Measurements from ENCODE around the gene PRIM2. TPM values are rescaled to one million over a fixed set of nuclear protein-coding genes. Genes with fewer than 3 reads are reported as not detected.
"Not testable (repeated sequence)": the region's sequence is repeated elsewhere in the genome, so short reads cannot be mapped to it uniquely, and the experiment has no call there.

The PRIM2 gene
- total and polyA plus RNA-seq, 8 donors = 1.6 to 7.2 (median 3.3) TPM

DNA sequence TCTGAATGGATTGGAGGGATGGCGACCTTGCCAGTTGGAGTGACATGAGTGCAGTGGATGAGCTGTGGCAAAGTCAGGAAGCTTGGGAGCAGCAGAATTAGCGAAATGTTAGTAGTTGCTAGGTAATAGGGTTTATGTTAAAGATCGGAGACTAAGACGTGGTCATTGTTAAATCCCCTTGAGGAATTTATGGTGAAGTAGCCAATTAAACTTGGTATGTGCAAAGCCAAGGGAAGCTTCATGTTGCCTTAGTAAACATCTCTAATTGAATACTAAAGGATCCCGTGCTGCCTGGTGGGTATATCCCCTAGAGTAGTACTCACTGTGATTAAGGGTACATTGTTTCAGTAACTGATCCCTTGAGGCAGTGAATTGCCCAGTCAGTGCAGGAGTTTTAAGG, 106.0 kb downstream of the PRIM2 start:
- whole genome bisulfite sequencing, 2 donors = 94 to 95% methylated on average over 5 of the region's 5 CpGs
- intact Hi-C loops (cut with DNase I) = no loop called here
- no peaks in the 10 kb centered on the region for H3K4me1 ChIP-seq
- H3K9me3 ChIP-seq = no peaks in the 10 kb centered on the region
- TF ChIP-seq, protein P1, sequence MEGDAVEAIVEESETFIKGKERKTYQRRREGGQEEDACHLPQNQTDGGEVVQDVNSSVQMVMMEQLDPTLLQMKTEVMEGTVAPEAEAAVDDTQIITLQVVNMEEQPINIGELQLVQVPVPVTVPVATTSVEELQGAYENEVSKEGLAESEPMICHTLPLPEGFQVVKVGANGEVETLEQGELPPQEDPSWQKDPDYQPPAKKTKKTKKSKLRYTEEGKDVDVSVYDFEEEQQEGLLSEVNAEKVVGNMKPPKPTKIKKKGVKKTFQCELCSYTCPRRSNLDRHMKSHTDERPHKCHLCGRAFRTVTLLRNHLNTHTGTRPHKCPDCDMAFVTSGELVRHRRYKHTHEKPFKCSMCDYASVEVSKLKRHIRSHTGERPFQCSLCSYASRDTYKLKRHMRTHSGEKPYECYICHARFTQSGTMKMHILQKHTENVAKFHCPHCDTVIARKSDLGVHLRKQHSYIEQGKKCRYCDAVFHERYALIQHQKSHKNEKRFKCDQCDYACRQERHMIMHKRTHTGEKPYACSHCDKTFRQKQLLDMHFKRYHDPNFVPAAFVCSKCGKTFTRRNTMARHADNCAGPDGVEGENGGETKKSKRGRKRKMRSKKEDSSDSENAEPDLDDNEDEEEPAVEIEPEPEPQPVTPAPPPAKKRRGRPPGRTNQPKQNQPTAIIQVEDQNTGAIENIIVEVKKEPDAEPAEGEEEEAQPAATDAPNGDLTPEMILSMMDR (IDR thresholded peaks at IDR 0.05) = no peak
- no peak for FAIRE-seq
- ATAC-seq = no peak
- H3K27ac ChIP-seq = no peak overlapping the region
- no peaks in the 10 kb centered on the region for H3K36me3 ChIP-seq
- no peak overlapping the region for H3K4me3 ChIP-seq
- DNase-seq = no peak
- no peaks in the 10 kb centered on the region for H3K27me3 ChIP-seq

DNA sequence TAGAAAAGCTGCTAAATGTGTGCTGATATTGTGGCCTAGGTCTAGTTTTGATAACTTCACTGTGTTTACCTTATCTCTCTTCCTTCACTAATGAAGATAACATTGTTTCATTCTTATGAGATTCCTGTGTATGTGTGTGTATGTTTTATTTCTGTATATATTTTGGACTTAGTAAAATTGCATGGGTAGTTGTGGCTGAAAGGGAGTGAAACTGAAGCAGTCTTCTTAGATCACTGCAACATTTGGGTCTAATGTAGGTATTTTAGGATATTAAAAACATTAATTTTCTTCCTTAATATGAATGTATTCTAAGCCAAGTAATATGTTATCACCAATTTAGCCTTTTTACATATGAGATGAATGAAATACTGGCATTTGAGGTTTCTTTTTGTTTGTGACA, 114.3 kb downstream of the PRIM2 start:
- H3K4me3 ChIP-seq; H3K4me1 ChIP-seq; H3K27me3 ChIP-seq; FAIRE-seq; H3K27ac ChIP-seq; H3K9me3 ChIP-seq; DNase-seq; ATAC-seq; H3K36me3 ChIP-seq; intact Hi-C loops (cut with DNase I): not testable (repeated sequence)

DNA sequence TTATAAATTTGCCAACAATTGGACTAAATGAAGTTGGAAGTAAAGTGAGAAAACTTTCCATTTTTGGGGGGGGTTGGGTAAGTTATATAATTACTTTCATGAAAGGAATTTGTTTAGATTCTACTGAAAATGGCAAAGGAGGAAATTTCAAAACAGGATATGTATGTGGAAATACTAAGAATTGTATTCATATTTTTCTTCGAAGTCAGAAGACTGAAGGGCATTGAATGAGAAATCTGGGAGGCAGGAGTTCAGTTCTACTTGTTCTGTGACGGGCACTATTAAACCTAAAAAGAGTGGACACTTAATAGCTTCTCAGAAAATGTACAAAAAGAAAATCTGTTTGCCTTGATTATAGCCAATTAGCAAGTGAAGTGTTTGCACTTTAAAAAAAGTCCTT, 114.7 kb downstream of the PRIM2 start:
- intact Hi-C loops (cut with DNase I) = no loop called here
- Histone ChIP-seq H3K36me3 (no peaks in the 10 kb centered on the region), H3K27ac (no peak overlapping the region), H3K9me3 (no peaks in the 10 kb centered on the region), H3K27me3 (no peaks in the 10 kb centered on the region), H3K4me1 (peaks cover 0 to 5% (median 0%) of the 10 kb centered on the region in 3 donors), H3K4me3 (no peak overlapping the region)
- ATAC-seq (no peak), DNase-seq (no peak), FAIRE-seq (no peak)
- 78 to 80% methylated on average over 2 of the region's 2 CpGs for WGBS, 2 donors
- TF ChIP-seq, protein P1 (IDR thresholded peaks at IDR 0.05) = no peak

DNA sequence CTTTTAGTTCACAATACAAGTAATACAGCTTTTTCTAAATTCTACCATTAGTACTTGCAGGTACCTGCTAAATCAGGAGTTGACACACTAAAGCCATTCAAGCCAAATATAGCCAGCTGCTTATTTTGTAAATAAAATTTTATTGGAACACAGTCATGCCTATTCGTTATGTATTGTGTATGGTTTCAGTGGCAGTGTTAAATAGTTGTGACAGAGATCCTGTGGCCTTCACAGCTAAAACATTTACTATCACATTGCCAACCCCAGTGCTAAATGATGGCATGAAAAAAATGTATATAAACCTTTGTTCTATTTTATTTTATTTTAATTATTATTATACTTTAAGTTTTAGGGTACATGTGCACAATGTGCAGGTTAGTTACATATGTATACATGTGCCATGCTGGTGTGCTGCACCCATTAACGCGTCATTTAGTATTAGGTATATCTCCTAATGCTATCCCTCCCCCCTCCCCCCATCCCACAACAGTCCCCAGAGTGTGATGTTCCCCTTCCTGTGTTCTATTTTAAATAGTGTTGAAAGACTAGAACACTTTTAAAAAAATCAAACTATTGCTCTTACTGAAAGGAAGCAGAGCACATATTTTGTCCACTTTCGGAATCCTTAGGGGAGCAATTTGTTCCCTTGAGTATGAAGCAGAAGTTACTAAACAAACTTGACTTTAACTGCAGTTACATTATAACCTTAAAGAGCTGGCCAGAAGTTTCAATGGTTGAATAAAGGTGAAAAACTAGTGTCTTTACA, 115.7 kb downstream of the PRIM2 start:
- DNase-seq (no peak), FAIRE-seq (no peak), ATAC-seq (no peak)
- no peak overlapping the region for H3K4me3 ChIP-seq
- intact Hi-C loops (cut with DNase I) = no loop called here
- H3K9me3 ChIP-seq = no peaks in the 10 kb centered on the region
- peaks cover 0 to 5% (median 0%) of the 10 kb centered on the region in 3 donors for H3K4me1 ChIP-seq
- H3K27ac ChIP-seq = no peak overlapping the region
- TF ChIP-seq, protein P1 (IDR thresholded peaks at IDR 0.05) = no peak
- H3K36me3 ChIP-seq = no peaks in the 10 kb centered on the region
- H3K27me3 ChIP-seq = no peaks in the 10 kb centered on the region
- WGBS, 2 donors = 84 to 90% methylated on average over 4 of the region's 4 CpGs

DNA sequence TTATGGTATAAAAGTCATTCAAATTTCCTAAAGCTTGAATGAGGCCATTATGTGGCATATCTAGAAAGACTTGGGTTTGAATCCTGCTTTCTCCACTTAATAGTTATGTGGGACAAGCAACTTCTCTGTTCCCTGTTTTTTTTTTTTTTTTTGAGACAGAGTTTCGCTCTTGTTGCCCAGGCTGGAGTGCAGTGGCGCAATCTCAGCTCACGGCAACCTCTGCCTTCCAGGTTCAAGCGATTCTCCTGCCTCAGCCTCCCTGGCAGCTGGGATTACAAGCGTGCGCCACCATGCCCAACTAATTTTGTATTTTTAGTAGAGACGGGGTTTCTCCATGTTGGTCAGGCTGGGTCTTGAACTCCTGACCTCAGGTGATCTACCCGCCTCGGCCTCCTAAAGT, 116.4 kb downstream of the PRIM2 start:
- 96 to 98% methylated on average over 9 of the region's 9 CpGs for WGBS, 2 donors
- intact Hi-C loops (cut with DNase I); ATAC-seq; H3K36me3 ChIP-seq; H3K4me1 ChIP-seq; FAIRE-seq; H3K9me3 ChIP-seq; H3K27ac ChIP-seq; H3K4me3 ChIP-seq; H3K27me3 ChIP-seq; DNase-seq: not testable (repeated sequence)

DNA sequence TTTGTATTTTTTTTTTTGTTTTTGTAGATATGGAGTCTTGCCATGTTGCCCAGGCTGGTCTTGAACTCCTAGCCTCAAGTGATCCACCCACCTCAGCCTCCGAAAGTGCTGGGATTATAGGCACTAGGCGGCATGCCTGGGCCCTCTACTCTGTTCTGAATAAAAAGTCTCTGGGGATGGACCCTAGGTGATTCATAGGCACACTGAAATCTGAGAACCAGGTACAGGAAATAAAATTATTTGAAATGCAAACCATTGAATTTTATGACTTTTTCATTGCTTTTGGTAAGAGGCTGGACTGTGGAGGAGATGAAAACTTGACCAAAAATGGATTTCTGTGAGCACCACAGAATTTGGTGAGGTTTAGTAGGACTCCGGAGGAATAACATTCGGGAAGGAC, 117.5 kb downstream of the PRIM2 start:
- Histone ChIP-seq H3K4me1 (peaks cover 0 to 5% (median 0%) of the 10 kb centered on the region in 3 donors), H3K27ac (no peak overlapping the region), H3K27me3 (no peaks in the 10 kb centered on the region), H3K36me3 (no peaks in the 10 kb centered on the region), H3K9me3 (no peaks in the 10 kb centered on the region), H3K4me3 (no peak overlapping the region)
- 95 to 97% methylated on average over 4 of the region's 4 CpGs for WGBS, 2 donors
- FAIRE-seq (no peak), ATAC-seq (no peak), DNase-seq (no peak)
- intact Hi-C loops (cut with DNase I) = no loop called here
- TF ChIP-seq, protein P1 (IDR thresholded peaks at IDR 0.05) = no peak

Measured in pancreas (tissue), 10 donors.